Upper lobe of left lung (tissue), 6 donors: ENCODE data around the gene GPC5. TPM values are rescaled to one million over a fixed set of nuclear protein-coding genes. Genes with fewer than 3 reads are reported as not detected.

ENCODE experiments used
- ATAC-seq, 2 donors: fragments of 200-7000 bp; cut with Tn5 transposase; one replicate each; pipeline ENCODE4 v1.9.1; 2022; ENCODE audit warnings: mild to moderate bottlenecking in 2 of 2, moderate library complexity in 2 of 2; ENCODE audit not compliant: low FRiP score in 2 of 2
- DNase-seq, 2 donors: peaks; one replicate each; pipeline ENCODE4 v3.0.0-alpha.2; 2019 to 2020
- H3K27ac ChIP-seq, 4 donors: fragments of 200-600 bp; sonication (generic); one replicate each; pipeline ENCODE4 v1.5.1; 2016 to 2019
- H3K27me3 ChIP-seq, 4 donors: fragments of 200-600 bp; sonication (generic); one replicate each; pipeline ENCODE4 v1.5.1; 2017 to 2019
- H3K36me3 ChIP-seq, 4 donors: fragments of 200-600 bp; sonication (generic); one replicate each; pipeline ENCODE4 v1.5.1; 2016 to 2019
- H3K4me1 ChIP-seq, 4 donors: fragments of 200-600 bp; sonication (generic); one replicate each; pipeline ENCODE4 v1.5.1; 2018 to 2019
- H3K4me3 ChIP-seq, 4 donors: fragments of 200-600 bp; sonication (generic); one replicate each; pipeline ENCODE4 v1.5.1; 2017 to 2019; ENCODE audit warnings: mild to moderate bottlenecking in 2 of 4, moderate library complexity in 1 of 4
- H3K9me3 ChIP-seq, 4 donors: fragments of 200-600 bp; sonication (generic); one replicate each; pipeline ENCODE4 v1.5.1; 2018 to 2019
- CTCF ChIP-seq, 6 experiments: fragments of 450-650 bp in 4 of 6; fragments of 200-600 bp in 2 of 6; sonication (generic) in 2 of 6; IDR thresholded peaks; one replicate each; pipeline ENCODE4 v1.5.1; 2016 to 2019; ENCODE audit warnings: antibody characterized with exemption in 6 of 6
- EP300 ChIP-seq, 4 donors: sonication (generic); formaldehyde crosslinking; IDR thresholded peaks; one replicate each; pipeline ENCODE4 v1.5.1; 2017; ENCODE audit warnings: antibody characterized with exemption in 4 of 4, control low read depth in 2 of 4
- POLR2A ChIP-seq, 4 donors: fragments of 450-650 bp; IDR thresholded peaks; one replicate each; pipeline ENCODE4 v1.5.1; 2016 to 2017; ENCODE audit warnings: antibody characterized with exemption in 4 of 4, mild to moderate bottlenecking in 2 of 4
- POLR2AphosphoS5 ChIP-seq, 2 donors: sonication (generic); formaldehyde crosslinking; IDR thresholded peaks; one replicate each; pipeline ENCODE4 v1.5.1; 2017; ENCODE audit warnings: antibody characterized with exemption in 2 of 2
- WGBS, 2 donors: methylation state at CpG; one replicate each; pipeline ENCODE4 v1.1.5; 2017 to 2018; 5-methylcytosine and 5-hydroxymethylcytosine counted together
- total RNA-seq, 6 donors: library from RNA; depleted of rRNA in 4 of 6; stranded (reverse); fragments of >200 nt in 4 of 6; gene quantifications; one replicate each; pipeline versions ENCODE4 v1.1.0 to v1.2.1, GENCODE V29; 2016 to 2021
- donor health status: DM: no; HTN: no; CAD: no; lungs with moderate emphysema.
- donor health status: DM: no; HTN: yes; CAD: no; lungs with severe emphysema.

Gene GPC5
- total RNA-seq, 6 donors from 2014 or later, result 7.6 to 51.4 (median 12.8) TPM

DNA sequence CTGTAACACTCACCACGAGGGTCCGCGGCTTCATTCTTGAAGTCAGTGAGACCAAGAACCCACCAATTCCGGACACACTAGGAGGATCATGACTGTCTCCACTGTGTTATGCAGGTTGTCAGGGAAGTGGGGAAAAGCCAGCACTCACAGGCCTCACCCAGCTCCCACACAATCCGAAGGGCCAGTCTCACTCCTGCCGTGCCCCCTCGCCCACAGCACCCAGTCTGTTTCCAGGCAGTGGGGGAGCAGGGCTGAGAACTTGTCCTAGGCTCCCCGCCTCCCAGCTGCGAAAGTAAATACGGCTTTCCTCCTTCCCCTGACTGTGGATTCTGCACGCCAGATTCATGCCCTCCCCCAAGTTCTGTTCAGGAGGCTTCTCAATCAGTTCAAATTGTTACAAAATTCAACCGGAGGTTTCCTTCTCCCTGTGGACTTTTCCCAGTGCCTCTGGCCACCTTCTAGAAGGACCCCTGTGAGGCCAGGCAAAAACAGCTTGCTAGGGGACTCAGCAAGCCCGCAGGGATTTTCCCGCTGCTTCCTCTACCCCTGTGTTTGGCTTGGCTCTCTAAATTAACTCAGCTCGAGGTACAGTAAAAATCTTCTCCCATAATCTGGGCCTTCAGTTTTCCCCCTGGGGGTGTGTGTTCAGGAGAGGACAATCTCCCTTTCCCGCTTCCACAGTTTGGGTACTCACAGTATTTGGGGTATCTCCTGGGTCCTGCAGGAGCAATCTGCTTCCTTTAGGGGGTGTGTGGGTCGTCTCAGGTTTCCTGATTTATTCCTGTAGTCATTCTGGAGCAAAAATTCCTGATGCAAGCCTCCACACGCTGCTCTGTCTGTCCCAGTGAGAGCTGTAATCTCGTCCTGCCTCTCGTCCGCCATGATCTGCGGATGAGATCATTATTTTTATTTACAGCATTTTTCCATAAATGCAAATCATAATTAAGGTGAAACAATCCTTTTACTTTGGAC lies 899.8 kb downstream of the GPC5 start:
- Histone ChIP-seq H3K9me3 (no peaks in the 10 kb centered on the region), H3K4me3 (no peak overlapping the region), H3K4me1 (no peaks in the 10 kb centered on the region), H3K27me3 (no peaks in the 10 kb centered on the region), H3K36me3 (no peaks in the 10 kb centered on the region), H3K27ac (no peak overlapping the region)
- TF ChIP-seq EP300 (IDR thresholded peaks at IDR 0.05) (no peak), CTCF (IDR thresholded peaks at IDR 0.05) (no peak), POLR2A (IDR thresholded peaks at IDR 0.05) (no peak), POLR2AphosphoS5 (IDR thresholded peaks at IDR 0.05) (no peak)
- DNase-seq (peak in 1 of 2 donors; percentile 16), ATAC-seq (no peak)
- 87 to 88% methylated on average over 22 of the region's 22 CpGs for WGBS, 2 donors

DNA sequence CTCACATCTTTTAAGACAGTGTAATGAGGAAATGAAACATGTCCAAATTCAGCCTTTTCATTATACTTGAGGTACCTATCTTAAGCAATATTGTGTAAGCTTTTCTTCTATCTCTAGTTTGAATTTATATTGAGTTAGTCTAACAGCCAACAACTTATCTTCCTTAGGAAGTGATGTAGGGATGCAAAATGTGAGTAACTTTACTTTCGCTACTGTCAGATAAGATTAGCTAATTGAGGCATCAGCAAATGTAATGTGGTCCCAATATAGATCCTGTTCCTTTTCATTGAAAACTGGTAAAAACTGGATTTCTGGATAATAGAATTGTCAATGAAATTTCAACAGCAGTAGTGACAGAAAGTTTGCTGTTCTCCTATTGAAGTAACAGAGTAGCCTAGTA lies 902.2 kb downstream of the GPC5 start:
- Histone ChIP-seq H3K36me3 (no peaks in the 10 kb centered on the region), H3K4me3 (no peak overlapping the region), H3K27ac (no peak overlapping the region), H3K27me3 (no peaks in the 10 kb centered on the region), H3K4me1 (no peaks in the 10 kb centered on the region), H3K9me3 (no peaks in the 10 kb centered on the region)
- no peak for TF ChIP-seq POLR2AphosphoS5 (IDR thresholded peaks at IDR 0.05)
- TF ChIP-seq POLR2A (IDR thresholded peaks at IDR 0.05), result no peak
- TF ChIP-seq EP300 (IDR thresholded peaks at IDR 0.05), result no peak
- no peak for TF ChIP-seq CTCF (IDR thresholded peaks at IDR 0.05)
- no peak for ATAC-seq
- no peak for DNase-seq
- WGBS, 2 donors, result 92 to 94% methylated on average over 1 of the region's 1 CpG

GRCh38 chr13:92303428-92303827 lies 905.0 kb downstream of the GPC5 start:
- WGBS, 2 donors, result 50 to 72% methylated on average over 1 of the region's 1 CpG
- ATAC-seq (peak in 1 of 2 donors; percentile 72), DNase-seq (no peak)
- Histone ChIP-seq H3K9me3 (no peaks in the 10 kb centered on the region), H3K27me3 (no peaks in the 10 kb centered on the region), H3K4me3 (no peak overlapping the region), H3K27ac (no peak overlapping the region), H3K4me1 (no peaks in the 10 kb centered on the region), H3K36me3 (no peaks in the 10 kb centered on the region)
- no peak for TF ChIP-seq POLR2A (IDR thresholded peaks at IDR 0.05)
- no peak for TF ChIP-seq POLR2AphosphoS5 (IDR thresholded peaks at IDR 0.05)
- TF ChIP-seq EP300 (IDR thresholded peaks at IDR 0.05), result no peak

GRCh38 chr13:92307752-92308151 lies 909.3 kb downstream of the GPC5 start:
- ATAC-seq, result no peak

More at GRCh38 chr13:92307752-92308151, 909.3 kb downstream of the GPC5 start:
- TF ChIP-seq EP300 (IDR thresholded peaks at IDR 0.05) (no peak), POLR2AphosphoS5 (IDR thresholded peaks at IDR 0.05) (no peak), CTCF (IDR thresholded peaks at IDR 0.05) (no peak), POLR2A (IDR thresholded peaks at IDR 0.05) (no peak)
- 61 to 70% methylated on average over 2 of the region's 2 CpGs for WGBS, 2 donors
- H3K9me3 ChIP-seq, result no peaks in the 10 kb centered on the region
- no peak overlapping the region for H3K4me3 ChIP-seq
- H3K27ac ChIP-seq, result no peak overlapping the region
- H3K36me3 ChIP-seq, result no peaks in the 10 kb centered on the region
- no peaks in the 10 kb centered on the region for H3K27me3 ChIP-seq
- DNase-seq, result no peak
- no peaks in the 10 kb centered on the region for H3K4me1 ChIP-seq
